ENCODE measurements around the gene CD6. TPM values are rescaled to one million over a fixed set of nuclear protein-coding genes. Genes with fewer than 3 reads are reported as not detected.

Gene CD6
- total and polyA plus RNA-seq, 3 experiments from 2014 or later = 156 to 233 (median 229) TPM

DNA sequence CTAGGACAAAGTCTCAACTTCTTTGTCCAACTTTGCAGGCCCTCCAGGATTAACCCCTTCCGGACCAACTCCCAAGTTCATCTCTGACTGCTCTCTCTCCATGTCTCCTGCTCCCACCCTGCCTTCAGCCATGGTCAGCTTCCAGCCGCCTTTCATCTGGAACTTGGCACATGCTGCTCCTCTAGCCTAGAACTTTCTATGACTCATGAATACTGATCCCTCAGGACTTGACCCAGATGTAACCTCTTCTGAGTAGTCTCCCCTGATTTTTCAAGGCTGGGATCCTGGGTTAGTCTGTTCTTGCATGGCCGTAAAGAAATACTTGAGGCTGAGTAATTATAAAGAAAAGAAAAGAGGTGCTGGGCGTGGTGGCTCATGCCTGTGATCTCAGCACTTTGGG lies 14.3 kb upstream of the CD6 start:
- H3K4me1 ChIP-seq (ENCODE audit: insufficient read depth, low read length) = peaks cover 8% of the 10 kb centered on the region
- H3K27ac ChIP-seq (ENCODE audit: low read depth, low read length) = no peak overlapping the region
- no peaks in the 10 kb centered on the region for H3K36me3 ChIP-seq (ENCODE audit: insufficient read depth, low read length)
- no peaks in the 10 kb centered on the region for H3K9me3 Mint-ChIP-seq
- peaks cover 13 to 19% of the 10 kb centered on the region in 2 donors for H3K27me3 Mint-ChIP-seq
- H3K4me3 ChIP-seq (ENCODE audit: low read length) = no peak overlapping the region
- no peaks in the 10 kb centered on the region for H3K9me3 ChIP-seq (ENCODE audit: low read length)
- CTCF ChIA-PET = interaction anchor here (0.7 kb wide), 1 partner anchor 231 kb away, joined by 3 read pairs; no protein-coding TSS in a partner anchor
- H3K27ac Mint-ChIP-seq = peak overlapping the region in 2 of 8 donors; percentile 19 to 35
- no peak overlapping the region for H3K4me3 Mint-ChIP-seq
- peaks cover 9% of the 10 kb centered on the region in 3 donors for H3K4me1 Mint-ChIP-seq
- DNase-seq = no peak
- POLR2A ChIA-PET = no interaction called here
- H3K27me3 ChIP-seq (ENCODE audit: insufficient read depth, low read length, poor library complexity, severe bottlenecking) = no peaks in the 10 kb centered on the region
- no peaks in the 10 kb centered on the region for H3K36me3 Mint-ChIP-seq

DNA sequence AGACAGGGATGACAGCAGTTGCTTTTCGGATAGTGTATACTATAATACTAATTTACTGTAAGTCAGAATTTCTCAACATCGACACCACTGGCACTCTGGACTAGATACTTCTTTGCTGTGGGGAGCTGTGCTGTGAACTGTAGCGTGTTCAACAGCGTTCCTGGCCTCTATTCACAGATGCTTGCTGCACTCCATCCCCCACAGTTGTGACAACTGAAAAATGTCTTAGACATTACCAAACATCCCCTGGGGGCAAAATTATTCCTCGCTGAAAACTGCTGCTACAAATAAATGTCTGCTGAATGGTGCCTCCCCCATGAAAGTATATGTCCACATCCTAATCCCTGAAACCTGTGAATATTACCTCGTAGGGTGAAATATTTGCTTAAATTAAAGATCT lies 12.0 kb upstream of the CD6 start:
- no peaks in the 10 kb centered on the region for H3K27me3 ChIP-seq (ENCODE audit: insufficient read depth, low read length, poor library complexity, severe bottlenecking)
- H3K27ac ChIP-seq (ENCODE audit: low read depth, low read length) = no peak overlapping the region
- no peaks in the 10 kb centered on the region for H3K36me3 Mint-ChIP-seq
- H3K4me1 ChIP-seq (ENCODE audit: insufficient read depth, low read length) = no peaks in the 10 kb centered on the region
- no peak for DNase-seq
- no peak overlapping the region for H3K4me3 ChIP-seq (ENCODE audit: low read length)
- no peak overlapping the region for H3K4me3 Mint-ChIP-seq
- POLR2A ChIA-PET = no interaction called here
- no peak overlapping the region for H3K27ac Mint-ChIP-seq
- H3K9me3 ChIP-seq (ENCODE audit: low read length) = no peaks in the 10 kb centered on the region
- H3K4me1 Mint-ChIP-seq = no peaks in the 10 kb centered on the region
- CTCF ChIA-PET = interaction anchor here (1.9 kb wide), 1 partner anchor 10 kb away, joined by 5 read pairs; no protein-coding TSS in a partner anchor
- no peaks in the 10 kb centered on the region for H3K36me3 ChIP-seq (ENCODE audit: insufficient read depth, low read length)
- peaks cover 8 to 13% of the 10 kb centered on the region in 2 donors for H3K27me3 Mint-ChIP-seq
- no peaks in the 10 kb centered on the region for H3K9me3 Mint-ChIP-seq

DNA sequence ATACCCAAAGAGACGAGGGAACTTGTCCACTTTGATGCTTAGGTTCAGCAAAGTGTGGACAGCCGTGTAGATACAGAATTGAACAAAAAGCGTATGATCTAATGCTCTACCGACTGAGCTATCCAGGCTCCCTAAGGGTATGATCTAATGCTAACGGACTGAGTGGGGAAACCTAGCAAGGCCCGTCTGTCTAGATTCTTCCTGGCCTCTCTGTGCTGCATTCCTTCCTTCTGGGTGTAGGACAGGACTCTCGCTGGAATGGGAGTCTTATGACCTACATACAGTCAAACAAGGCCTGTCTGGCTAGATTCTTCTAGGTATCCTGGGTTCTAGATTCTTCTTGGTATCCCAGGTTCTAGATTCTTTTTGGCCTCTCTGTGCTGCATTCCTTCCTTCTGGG lies 11.1 kb upstream of the CD6 start:
- Mint-ChIP-seq H3K27ac (no peak overlapping the region), H3K9me3 (no peaks in the 10 kb centered on the region), H3K27me3 (peaks cover 8 to 13% of the 10 kb centered on the region in 2 donors), H3K4me3 (no peak overlapping the region), H3K4me1 (no peaks in the 10 kb centered on the region), H3K36me3 (no peaks in the 10 kb centered on the region)
- ChIA-PET CTCF (interaction anchor here (1.9 kb wide), 1 partner anchor 10 kb away, joined by 5 read pairs; no protein-coding TSS in a partner anchor), POLR2A (interaction anchor here (0.6 kb wide), 1 partner anchor 121 kb away, joined by 3 read pairs; no protein-coding TSS in a partner anchor)
- Histone ChIP-seq H3K27me3 (ENCODE audit: insufficient read depth, low read length, poor library complexity, severe bottlenecking) (no peaks in the 10 kb centered on the region), H3K4me3 (ENCODE audit: low read length) (no peak overlapping the region), H3K36me3 (ENCODE audit: insufficient read depth, low read length) (no peaks in the 10 kb centered on the region), H3K27ac (ENCODE audit: low read depth, low read length) (no peak overlapping the region), H3K9me3 (ENCODE audit: low read length) (no peaks in the 10 kb centered on the region), H3K4me1 (ENCODE audit: insufficient read depth, low read length) (no peaks in the 10 kb centered on the region)
- no peak for DNase-seq

- no peaks in the 10 kb centered on the region for H3K4me1 Mint-ChIP-seq
- Histone ChIP-seq H3K4me1 (ENCODE audit: insufficient read depth, low read length) (no peaks in the 10 kb centered on the region), H3K36me3 (ENCODE audit: insufficient read depth, low read length) (no peaks in the 10 kb centered on the region), H3K9me3 (ENCODE audit: low read length) (no peaks in the 10 kb centered on the region), H3K27ac (ENCODE audit: low read depth, low read length) (no peak overlapping the region), H3K27me3 (ENCODE audit: insufficient read depth, low read length, poor library complexity, severe bottlenecking) (no peaks in the 10 kb centered on the region), H3K4me3 (ENCODE audit: low read length) (no peak overlapping the region)
- no peak for DNase-seq
- peaks cover 0 to 4% (median 2%) of the 10 kb centered on the region in 3 donors for H3K36me3 Mint-ChIP-seq
- H3K27ac Mint-ChIP-seq = no peak overlapping the region
- peaks cover 8 to 9% of the 10 kb centered on the region in 2 donors for H3K27me3 Mint-ChIP-seq
- ChIA-PET CTCF (interaction anchor here (1.5 kb wide), 1 partner anchor 161 kb away, joined by 4 read pairs; no protein-coding TSS in a partner anchor), POLR2A (no interaction called here)
- H3K9me3 Mint-ChIP-seq = peaks cover 0 to 2% (median 0%) of the 10 kb centered on the region in 5 donors
- no peak overlapping the region for H3K4me3 Mint-ChIP-seq
Observed at GRCh38 chr11:60964801-60965200, 6.7 kb upstream of the CD6 start.

DNA sequence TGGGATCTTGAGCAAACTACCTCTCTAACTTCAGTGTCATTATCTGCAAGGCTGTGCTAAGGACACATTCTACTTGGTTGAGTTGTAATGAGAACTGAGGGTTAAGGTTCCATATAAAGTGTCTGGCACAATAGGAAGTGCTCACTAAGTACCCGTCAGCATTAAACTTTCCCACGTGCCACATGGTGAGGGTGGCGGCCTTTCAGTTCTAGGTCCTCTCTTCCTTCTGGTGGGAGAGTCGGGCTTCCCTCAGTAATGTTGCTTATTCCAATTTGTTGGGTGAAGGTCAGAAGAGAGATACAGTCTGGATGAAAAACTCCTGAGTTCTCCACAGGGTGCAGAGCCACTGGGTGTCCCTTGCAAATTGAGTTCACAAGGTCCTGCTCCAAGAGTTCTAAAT lies 4.6 kb upstream of the CD6 start:
- no peak for DNase-seq
- Mint-ChIP-seq H3K27ac (no peak overlapping the region), H3K4me3 (no peak overlapping the region), H3K9me3 (peaks cover 0 to 2% (median 0%) of the 10 kb centered on the region in 5 donors), H3K27me3 (peaks cover 0 to 3% of the 10 kb centered on the region in 2 donors), H3K36me3 (peaks cover 2 to 4% (median 4%) of the 10 kb centered on the region in 3 donors), H3K4me1 (peaks cover 16 to 17% (median 16%) of the 10 kb centered on the region in 3 donors)
- no peak overlapping the region for H3K4me3 ChIP-seq (ENCODE audit: low read length)
- POLR2A ChIA-PET = interaction anchor here (0.6 to 1.6 kb wide), 2 partner anchors 114 to 162 kb away, joined by 3 read pairs; no protein-coding TSS in a partner anchor
- no peaks in the 10 kb centered on the region for H3K36me3 ChIP-seq (ENCODE audit: insufficient read depth, low read length)
- H3K9me3 ChIP-seq (ENCODE audit: low read length) = no peaks in the 10 kb centered on the region
- no peaks in the 10 kb centered on the region for H3K27me3 ChIP-seq (ENCODE audit: insufficient read depth, low read length, poor library complexity, severe bottlenecking)
- CTCF ChIA-PET = interaction anchor here (1.0 to 2.5 kb wide), 3 partner anchors 10 to 220 kb away, joined by 3 to 7 read pairs (median 3); no protein-coding TSS in a partner anchor
- H3K27ac ChIP-seq (ENCODE audit: low read depth, low read length) = no peak overlapping the region
- peaks cover 14% of the 10 kb centered on the region for H3K4me1 ChIP-seq (ENCODE audit: insufficient read depth, low read length)

- no peaks in the 10 kb centered on the region for H3K27me3 ChIP-seq (ENCODE audit: insufficient read depth, low read length, poor library complexity, severe bottlenecking)
- H3K4me1 Mint-ChIP-seq = peaks cover 16 to 18% (median 16%) of the 10 kb centered on the region in 3 donors
- H3K36me3 Mint-ChIP-seq = peaks cover 3 to 15% (median 12%) of the 10 kb centered on the region in 3 donors
- H3K4me1 ChIP-seq (ENCODE audit: insufficient read depth, low read length) = peaks cover 14% of the 10 kb centered on the region
- H3K4me3 ChIP-seq (ENCODE audit: low read length) = no peak overlapping the region
- peaks cover 0 to 2% (median 0%) of the 10 kb centered on the region in 5 donors for H3K9me3 Mint-ChIP-seq
- no peak overlapping the region for H3K27ac Mint-ChIP-seq
- ChIA-PET POLR2A (interaction anchor here (1.0 to 1.6 kb wide), 2 partner anchors 18 to 161 kb away, joined by 3 to 4 read pairs; no protein-coding TSS in a partner anchor), CTCF (interaction anchor here (0.9 to 1.7 kb wide), 2 partner anchors 58 to 219 kb away, joined by 3 to 7 read pairs; no protein-coding TSS in a partner anchor)
- H3K27me3 Mint-ChIP-seq = peaks cover 0 to 1% of the 10 kb centered on the region in 2 donors
- H3K9me3 ChIP-seq (ENCODE audit: low read length) = no peaks in the 10 kb centered on the region
- H3K27ac ChIP-seq (ENCODE audit: low read depth, low read length) = no peak overlapping the region
- no peaks in the 10 kb centered on the region for H3K36me3 ChIP-seq (ENCODE audit: insufficient read depth, low read length)
- no peak for DNase-seq
- H3K4me3 Mint-ChIP-seq = no peak overlapping the region
Observed at GRCh38 chr11:60968223-60968622, 3.3 kb upstream of the CD6 start.

- H3K9me3 Mint-ChIP-seq = peaks cover 0 to 2% (median 0%) of the 10 kb centered on the region in 5 donors
- Histone ChIP-seq H3K4me1 (ENCODE audit: insufficient read depth, low read length) (peaks cover 21% of the 10 kb centered on the region), H3K9me3 (ENCODE audit: low read length) (no peaks in the 10 kb centered on the region), H3K4me3 (ENCODE audit: low read length) (peak overlapping the region; percentile 93), H3K36me3 (ENCODE audit: insufficient read depth, low read length) (no peaks in the 10 kb centered on the region), H3K27me3 (ENCODE audit: insufficient read depth, low read length, poor library complexity, severe bottlenecking) (no peaks in the 10 kb centered on the region), H3K27ac (ENCODE audit: low read depth, low read length) (no peak overlapping the region)
- peaks cover 6 to 35% (median 12%) of the 10 kb centered on the region in 3 donors for H3K36me3 Mint-ChIP-seq
- H3K4me1 Mint-ChIP-seq = peaks cover 31 to 39% (median 35%) of the 10 kb centered on the region in 3 donors
- peak overlapping the region; percentile 26 to 99 (median 94) for H3K27ac Mint-ChIP-seq
- CTCF ChIA-PET = interaction anchor here (0.6 to 2.8 kb wide), 28 partner anchors 8 to 219 kb away, joined by 3 to 18 read pairs (median 5); partner anchors contain the start of genes CD5 and TMEM109
- H3K4me3 Mint-ChIP-seq = peak overlapping the region; percentile 84 to 97 (median 93)
- H3K27me3 Mint-ChIP-seq = peaks cover 0 to 1% of the 10 kb centered on the region in 2 donors
- peak; percentile 72 to 87 (median 74) for DNase-seq
- POLR2A ChIA-PET = interaction anchor here (0.7 to 1.3 kb wide), 8 partner anchors 35 to 159 kb away, joined by 3 to 5 read pairs (median 4); no protein-coding TSS in a partner anchor
Observed at GRCh38 chr11:60970369-60970774, 1.1 kb upstream of the CD6 start.

- Mint-ChIP-seq H3K9me3 (peaks cover 0 to 2% (median 0%) of the 10 kb centered on the region in 5 donors), H3K4me1 (peaks cover 34 to 42% (median 36%) of the 10 kb centered on the region in 3 donors), H3K27ac (peak overlapping the region; percentile 85 to 99 (median 94)), H3K36me3 (peaks cover 6 to 37% (median 12%) of the 10 kb centered on the region in 3 donors), H3K27me3 (peaks cover 0 to 1% of the 10 kb centered on the region in 2 donors), H3K4me3 (peak overlapping the region; percentile 90 to 97 (median 93))
- H3K27me3 ChIP-seq (ENCODE audit: insufficient read depth, low read length, poor library complexity, severe bottlenecking) = no peaks in the 10 kb centered on the region
- H3K4me1 ChIP-seq (ENCODE audit: insufficient read depth, low read length) = peaks cover 26% of the 10 kb centered on the region
- H3K4me3 ChIP-seq (ENCODE audit: low read length) = peak overlapping the region; percentile 93
- CTCF ChIA-PET = interaction anchor here (0.8 to 2.8 kb wide), 18 partner anchors 8 to 214 kb away, joined by 3 to 14 read pairs (median 5); partner anchors contain the start of gene TMEM109
- H3K36me3 ChIP-seq (ENCODE audit: insufficient read depth, low read length) = no peaks in the 10 kb centered on the region
- no peak for DNase-seq
- POLR2A ChIA-PET = interaction anchor here (0.6 to 1.3 kb wide), 12 partner anchors 34 to 159 kb away, joined by 3 to 5 read pairs (median 3); partner anchors contain the start of gene TMEM109
- H3K27ac ChIP-seq (ENCODE audit: low read depth, low read length) = no peak overlapping the region
- H3K9me3 ChIP-seq (ENCODE audit: low read length) = no peaks in the 10 kb centered on the region
Observed at GRCh38 chr11:60970890-60971289, 590 bp upstream of the CD6 start.
